Effector CD4-positive, alpha-beta T cell (primary cell): ENCODE data around the gene MGAT4A.
"Not testable (repeated sequence)": the region's sequence is repeated elsewhere in the genome, so short reads cannot be mapped to it uniquely, and the experiment has no call there.

Experiments used
- DNase-seq: peaks from one replicate; pipeline ENCODE4 v3.0.0-alpha.2; 2020

Gene MGAT4A

GRCh38 chr2:98759338-98759737 is 28.4 kb upstream of the MGAT4A start:
- no peak for DNase-seq

GRCh38 chr2:98757904-98758421 is 27.0 kb upstream of the MGAT4A start:
- DNase-seq = peak; percentile 55

- no peak for DNase-seq
Observed at GRCh38 chr2:98753801-98754200, 22.9 kb upstream of the MGAT4A start.

- not testable (repeated sequence) for DNase-seq
Observed at GRCh38 chr2:98752711-98753110, 21.8 kb upstream of the MGAT4A start.

- DNase-seq = no peak
Observed at GRCh38 chr2:98751748-98752147, 20.8 kb upstream of the MGAT4A start.

- no peak for DNase-seq
Observed at GRCh38 chr2:98750593-98751282, 19.8 kb upstream of the MGAT4A start.

GRCh38 chr2:98749066-98749450 is 18.1 kb upstream of the MGAT4A start:
- DNase-seq = no peak

- DNase-seq = no peak
Observed at GRCh38 chr2:98748292-98749065, 17.5 kb upstream of the MGAT4A start.

- no peak for DNase-seq
Observed at GRCh38 chr2:98747888-98748287, 17.0 kb upstream of the MGAT4A start.

- DNase-seq = no peak
Observed at GRCh38 chr2:98746426-98746825, 15.5 kb upstream of the MGAT4A start.

- no peak for DNase-seq
Observed at GRCh38 chr2:98744595-98744994, 13.7 kb upstream of the MGAT4A start.

GRCh38 chr2:98743835-98744234 is 12.9 kb upstream of the MGAT4A start:
- DNase-seq = no peak

GRCh38 chr2:98739020-98739419 is 8.1 kb upstream of the MGAT4A start:
- no peak for DNase-seq

GRCh38 chr2:98738304-98738703 is 7.4 kb upstream of the MGAT4A start:
- no peak for DNase-seq

- DNase-seq = no peak
Observed at GRCh38 chr2:98737848-98738247, 6.9 kb upstream of the MGAT4A start.

- DNase-seq = no peak
Observed at GRCh38 chr2:98736464-98736889, 5.5 kb upstream of the MGAT4A start.

GRCh38 chr2:98734823-98735260 is 3.9 kb upstream of the MGAT4A start:
- DNase-seq = no peak

GRCh38 chr2:98734162-98734561 is 3.2 kb upstream of the MGAT4A start:
- peak; percentile 18 for DNase-seq

- no peak for DNase-seq
Observed at GRCh38 chr2:98732430-98733051, 1.6 kb upstream of the MGAT4A start.

GRCh38 chr2:98731894-98732349 is 990 bp upstream of the MGAT4A start:
- DNase-seq = no peak

- peak; percentile 63 for DNase-seq
Observed at GRCh38 chr2:98730707-98731040, 258 bp downstream of the MGAT4A start.

- DNase-seq = peak; percentile 52
Observed at GRCh38 chr2:98730053-98730706, 752 bp downstream of the MGAT4A start.

- DNase-seq = no peak
Observed at GRCh38 chr2:98729652-98730051, 1.3 kb downstream of the MGAT4A start.
